Neural progenitor cell (in vitro differentiated cells): ENCODE results near the gene KCNK7. TPM values are rescaled to one million over a fixed set of nuclear protein-coding genes. Genes with fewer than 3 reads are reported as not detected.
A peak's percentile ranks its signal among the peaks of the same experiment; 100 is the strongest.

Source experiments
- DNase-seq: peaks from one replicate; pipeline ENCODE4 v3.0.0-alpha.2; 2016; ENCODE audit warnings: low spot score
- H2AFZ ChIP-seq: fragments of 200-600 bp; sonication (generic); replicated peaks from 2 replicates; pipeline ENCODE4 v1.6.1; 2016; ENCODE audit warnings: antibody characterized with exemption
- H3F3A ChIP-seq: fragments of 200-600 bp; sonication (generic); 2 replicates; pipeline ENCODE4 v1.6.1; 2016; ENCODE audit warnings: antibody characterized with exemption, low read depth
- H3K27ac ChIP-seq: fragments of 200-600 bp; sonication (generic); 2 replicates; pipeline ENCODE4 v1.5.1; 2016; ENCODE audit warnings: mild to moderate bottlenecking
- H3K27me3 ChIP-seq: fragments of 200-600 bp; sonication (generic); 2 replicates; pipeline ENCODE4 v1.6.1; 2016; ENCODE audit warnings: mild to moderate bottlenecking, moderate library complexity
- H3K36me3 ChIP-seq: fragments of 200-600 bp; sonication (generic); 2 replicates; pipeline ENCODE4 v1.5.1; 2016
- H3K4me1 ChIP-seq: fragments of 200-600 bp; sonication (generic); 2 replicates; pipeline ENCODE4 v1.6.1; 2016; ENCODE audit warnings: mixed run types
- H3K4me2 ChIP-seq: fragments of 200-600 bp; sonication (generic); 2 replicates; pipeline ENCODE4 v1.6.1; 2016
- H3K4me3 ChIP-seq: fragments of 200-600 bp; sonication (generic); 2 replicates; pipeline ENCODE4 v1.5.1; 2016
- H3K79me2 ChIP-seq: fragments of 200-600 bp; sonication (generic); 2 replicates; pipeline ENCODE4 v1.6.1; 2016; ENCODE audit warnings: low read depth
- H3K9ac ChIP-seq: fragments of 200-600 bp; sonication (generic); 2 replicates; pipeline ENCODE4 v1.6.1; 2016
- H3K9me3 ChIP-seq: fragments of 200-600 bp; sonication (generic); 2 replicates; pipeline ENCODE4 v1.5.1; 2016; ENCODE audit warnings: low read depth
- H4K20me1 ChIP-seq: fragments of 200-600 bp; sonication (generic); 2 replicates; pipeline ENCODE4 v1.6.1; 2016; ENCODE audit warnings: low read depth
- H3K27ac Mint-ChIP-seq: 3 replicates; pipeline ENCODE4 v1.8.0; 2021; ENCODE audit warnings: mixed read lengths
- H3K27me3 Mint-ChIP-seq: 2 replicates; pipeline ENCODE4 v1.8.0; 2022; ENCODE audit warnings: low read depth, mild to moderate bottlenecking, inconsistent platforms, moderate library complexity, mixed read lengths; ENCODE audit not compliant: insufficient read depth
- H3K36me3 Mint-ChIP-seq: 3 replicates; pipeline ENCODE4 v1.8.0; 2021; ENCODE audit warnings: mixed read lengths
- H3K4me1 Mint-ChIP-seq: 3 replicates; pipeline ENCODE4 v1.8.0; 2021; ENCODE audit warnings: mixed read lengths
- H3K4me3 Mint-ChIP-seq: 3 replicates; pipeline ENCODE4 v1.8.0; 2021; ENCODE audit warnings: mild to moderate bottlenecking, moderate library complexity, mixed read lengths
- H3K9me3 Mint-ChIP-seq: 3 replicates; pipeline ENCODE4 v1.8.0; 2020; ENCODE audit warnings: mixed read lengths
- EZH2 ChIP-seq: fragments of 200-600 bp; sonication (generic); IDR thresholded peaks from 2 replicates; pipeline ENCODE4 v1.6.1; 2017; ENCODE audit warnings: antibody characterized with exemption, mild to moderate bottlenecking, moderate library complexity
- EZH2phosphoT487 ChIP-seq: fragments of 200-600 bp; sonication (generic); IDR thresholded peaks from 2 replicates; pipeline ENCODE4 v1.6.1; 2017; ENCODE audit warnings: antibody characterized with exemption
- microRNA-seq: library from miRNA; unstranded; fragments of <30 nt; microRNA quantifications from one replicate; pipeline ENCODE4, GENCODE V29; 2016
- small RNA-seq: library from RNA; depleted of rRNA; stranded (forward); fragments of <200 nt; gene quantifications from one replicate; pipeline ENCODE3, GENCODE V24; 2015
- total RNA-seq: library from RNA; depleted of rRNA; stranded (reverse); fragments of >200 nt; gene quantifications from 2 replicates; pipeline ENCODE4 v1.2.3, GENCODE V29; 2015; ENCODE audit warnings: low replicate concordance
- TF ChIP-seq, protein P1 (sequence below): fragments of 200-600 bp; sonication (generic); IDR thresholded peaks from 2 replicates; pipeline ENCODE4 v1.5.1; 2017; ENCODE audit warnings: antibody characterized with exemption, mild to moderate bottlenecking

The KCNK7 gene
- total RNA-seq, 1 donor from 2014 or later, result not detected

DNA sequence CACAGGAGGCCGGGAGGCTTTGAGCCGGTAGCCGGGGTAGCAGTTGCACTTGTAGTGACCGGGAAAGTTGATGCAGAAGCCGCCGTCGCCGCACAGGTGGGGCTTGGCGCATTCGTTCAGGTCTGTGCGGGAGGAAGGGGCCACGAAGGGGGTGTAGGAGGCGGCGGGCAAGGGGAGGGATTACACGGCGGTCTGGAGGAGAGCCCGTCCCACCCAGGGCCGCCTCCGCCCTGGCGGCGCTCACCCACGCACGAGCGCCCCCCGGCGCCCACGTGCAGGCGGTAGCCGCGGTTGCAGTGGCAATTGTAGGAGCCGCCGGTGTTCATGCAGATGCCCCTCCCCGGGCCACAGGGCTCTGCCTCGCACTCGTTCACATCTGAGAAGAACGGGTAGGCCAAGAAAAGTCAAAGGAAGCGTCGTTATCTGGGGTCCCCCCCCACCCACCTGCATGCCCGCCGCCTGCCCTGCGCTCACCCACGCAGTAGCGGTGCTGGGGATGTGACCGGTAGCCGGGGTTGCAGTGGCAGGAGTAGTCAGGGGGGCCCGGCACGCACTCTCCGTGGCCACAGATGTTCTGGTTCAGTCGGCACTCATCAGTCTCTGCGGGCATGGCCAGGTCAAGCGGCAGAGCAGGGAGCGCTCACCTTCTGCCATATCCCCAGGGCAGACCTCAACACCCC, 48.0 kb downstream of the KCNK7 start:
- no peak overlapping the region for H3K27ac ChIP-seq
- Mint-ChIP-seq H3K27ac (no peak overlapping the region), H3K9me3 (no peaks in the 10 kb centered on the region), H3K4me3 (peak overlapping the region; percentile 61), H3K36me3 (peaks cover 9% of the 10 kb centered on the region), H3K27me3 (peaks cover 32% of the 10 kb centered on the region), H3K4me1 (peaks cover 35% of the 10 kb centered on the region)
- H2AFZ ChIP-seq, result no peak overlapping the region
- H3K4me3 ChIP-seq, result no peak overlapping the region
- peaks cover 29% of the 10 kb centered on the region for H3F3A ChIP-seq
- peaks cover 35% of the 10 kb centered on the region for H4K20me1 ChIP-seq
- no peaks in the 10 kb centered on the region for H3K36me3 ChIP-seq
- H3K9me3 ChIP-seq, result no peaks in the 10 kb centered on the region
- no peak for DNase-seq
- H3K4me1 ChIP-seq, result peaks cover 4% of the 10 kb centered on the region
- no peak overlapping the region for H3K4me2 ChIP-seq
- H3K9ac ChIP-seq, result no peak overlapping the region
- no peaks in the 10 kb centered on the region for H3K79me2 ChIP-seq
- TF ChIP-seq EZH2, result peak; percentile 67
- TF ChIP-seq, protein P1, sequence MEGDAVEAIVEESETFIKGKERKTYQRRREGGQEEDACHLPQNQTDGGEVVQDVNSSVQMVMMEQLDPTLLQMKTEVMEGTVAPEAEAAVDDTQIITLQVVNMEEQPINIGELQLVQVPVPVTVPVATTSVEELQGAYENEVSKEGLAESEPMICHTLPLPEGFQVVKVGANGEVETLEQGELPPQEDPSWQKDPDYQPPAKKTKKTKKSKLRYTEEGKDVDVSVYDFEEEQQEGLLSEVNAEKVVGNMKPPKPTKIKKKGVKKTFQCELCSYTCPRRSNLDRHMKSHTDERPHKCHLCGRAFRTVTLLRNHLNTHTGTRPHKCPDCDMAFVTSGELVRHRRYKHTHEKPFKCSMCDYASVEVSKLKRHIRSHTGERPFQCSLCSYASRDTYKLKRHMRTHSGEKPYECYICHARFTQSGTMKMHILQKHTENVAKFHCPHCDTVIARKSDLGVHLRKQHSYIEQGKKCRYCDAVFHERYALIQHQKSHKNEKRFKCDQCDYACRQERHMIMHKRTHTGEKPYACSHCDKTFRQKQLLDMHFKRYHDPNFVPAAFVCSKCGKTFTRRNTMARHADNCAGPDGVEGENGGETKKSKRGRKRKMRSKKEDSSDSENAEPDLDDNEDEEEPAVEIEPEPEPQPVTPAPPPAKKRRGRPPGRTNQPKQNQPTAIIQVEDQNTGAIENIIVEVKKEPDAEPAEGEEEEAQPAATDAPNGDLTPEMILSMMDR, result peak; percentile 45
- peak; percentile 36 for TF ChIP-seq EZH2phosphoT487
- peaks cover 98% of the 10 kb centered on the region for H3K27me3 ChIP-seq

DNA sequence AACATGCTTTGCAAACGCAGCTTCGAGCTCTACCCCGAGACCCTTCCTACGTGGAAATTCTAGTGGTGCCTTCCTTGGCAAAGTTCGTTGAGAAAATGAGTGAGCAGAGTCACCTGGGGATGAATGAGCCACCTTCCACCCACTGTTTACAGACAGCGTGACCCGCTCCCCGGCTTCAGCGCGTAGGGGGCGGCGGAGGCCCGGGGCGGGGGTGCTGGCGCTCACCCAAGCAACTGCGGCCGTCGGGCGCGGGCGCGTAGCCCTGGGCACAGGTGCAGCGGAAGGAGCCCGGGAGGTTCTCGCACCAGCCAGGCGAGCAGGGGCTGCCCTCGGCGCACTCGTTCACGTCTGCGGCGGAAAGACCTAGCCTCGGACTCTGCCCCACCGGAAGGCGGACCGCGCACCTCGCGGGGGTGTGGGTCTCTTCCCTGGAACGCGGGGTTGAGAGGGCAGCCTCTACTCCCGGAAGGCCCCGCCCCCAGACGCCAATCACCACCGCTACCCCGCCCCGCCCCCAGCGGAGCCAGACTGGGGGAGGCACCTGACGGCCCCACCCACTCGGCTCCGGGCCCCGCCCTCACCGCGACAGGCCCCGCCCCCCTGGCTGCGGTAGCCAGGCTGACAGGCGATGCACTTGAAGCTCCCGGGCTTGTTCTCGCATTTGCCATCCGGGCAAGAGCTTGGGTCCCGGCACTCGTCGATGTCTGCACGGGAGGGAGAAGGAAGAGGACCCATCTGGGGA, 49.2 kb downstream of the KCNK7 start:
- Histone ChIP-seq H4K20me1 (peaks cover 26% of the 10 kb centered on the region), H3K27me3 (peaks cover 97% of the 10 kb centered on the region), H3F3A (peaks cover 17% of the 10 kb centered on the region), H3K27ac (no peak overlapping the region), H3K36me3 (no peaks in the 10 kb centered on the region), H3K4me2 (peak overlapping the region; percentile 81), H3K9ac (no peak overlapping the region), H3K9me3 (no peaks in the 10 kb centered on the region), H2AFZ (peak overlapping the region; percentile 43), H3K4me1 (peaks cover 4% of the 10 kb centered on the region), H3K79me2 (no peaks in the 10 kb centered on the region), H3K4me3 (peak overlapping the region; percentile 44)
- TF ChIP-seq, protein P1, result no peak
- TF ChIP-seq EZH2phosphoT487 (peak; percentile 52), EZH2 (peak; percentile 61)
- Mint-ChIP-seq H3K27ac (no peak overlapping the region), H3K27me3 (peaks cover 29% of the 10 kb centered on the region), H3K4me3 (peak overlapping the region; percentile 74), H3K9me3 (no peaks in the 10 kb centered on the region), H3K36me3 (peaks cover 5% of the 10 kb centered on the region), H3K4me1 (peaks cover 28% of the 10 kb centered on the region)
- DNase-seq, result peak; percentile 94

DNA sequence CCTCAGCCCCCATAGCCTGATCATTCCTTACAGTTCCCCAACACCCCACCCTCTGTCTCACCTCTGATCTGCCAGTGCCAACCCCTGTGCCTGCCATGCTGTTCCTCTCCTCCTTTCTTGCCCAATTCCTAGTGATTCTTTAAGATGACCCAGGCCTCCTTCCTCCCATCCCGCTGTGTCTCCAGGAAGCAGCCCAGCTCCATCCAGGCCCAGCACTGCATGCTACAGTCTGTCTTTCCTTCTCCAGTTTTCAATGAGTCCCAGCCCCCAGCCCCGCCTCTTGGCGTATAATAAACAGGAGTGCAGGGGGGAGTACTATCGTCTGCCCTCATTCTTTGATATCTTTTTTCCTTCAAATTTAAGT, 49.8 kb downstream of the KCNK7 start:
- no peak for DNase-seq
- H2AFZ ChIP-seq, result no peak overlapping the region
- Mint-ChIP-seq H3K27ac (no peak overlapping the region), H3K9me3 (no peaks in the 10 kb centered on the region), H3K4me1 (peaks cover 25% of the 10 kb centered on the region), H3K4me3 (peak overlapping the region; percentile 73), H3K27me3 (peaks cover 29% of the 10 kb centered on the region), H3K36me3 (peaks cover 5% of the 10 kb centered on the region)
- peak overlapping the region; percentile 44 for H3K4me3 ChIP-seq
- no peaks in the 10 kb centered on the region for H3K79me2 ChIP-seq
- H4K20me1 ChIP-seq, result peaks cover 23% of the 10 kb centered on the region
- TF ChIP-seq EZH2phosphoT487 (no peak), EZH2 (no peak)
- TF ChIP-seq, protein P1, result no peak
- H3F3A ChIP-seq, result peaks cover 12% of the 10 kb centered on the region
- no peak overlapping the region for H3K27ac ChIP-seq
- H3K9me3 ChIP-seq, result no peaks in the 10 kb centered on the region
- H3K36me3 ChIP-seq, result no peaks in the 10 kb centered on the region
- H3K27me3 ChIP-seq, result peaks cover 97% of the 10 kb centered on the region
- no peak overlapping the region for H3K9ac ChIP-seq
- H3K4me2 ChIP-seq, result peak overlapping the region; percentile 81
- H3K4me1 ChIP-seq, result peaks cover 4% of the 10 kb centered on the region

Small RNA genes lying within 50 kb of the gene (microRNA-seq; reads per million reads assigned to microRNA genes)
- gene MIR4690, result not detected

Small RNA genes lying within 50 kb of the gene (small RNA-seq; reads per million reads assigned to genes)
- not detected for gene AP001362.1
- gene MIR4690, result not detected

Other genes with a start within 250 kb of the KCNK7 start
- gene TIGD3, start 241.0 kb downstream of the KCNK7 start, total RNA-seq, result 2.5 and 4.3 TPM in 2 replicates
- 0.47 and 1.2 TPM in 2 replicates for gene SLC25A45, start 213.2 kb downstream of the KCNK7 start, total RNA-seq
- 5.8 and 28.3 TPM in 2 replicates for gene FRMD8, start 209.2 kb downstream of the KCNK7 start, total RNA-seq
- gene NEAT1, start 173.0 kb downstream of the KCNK7 start, total RNA-seq, result 2.8 and 4.0 TPM in 2 replicates
- gene MALAT1, start 96.8 kb downstream of the KCNK7 start, total RNA-seq, result 5,397 and 9,030 TPM in 2 replicates
- gene SCYL1, start 70.7 kb downstream of the KCNK7 start, total RNA-seq, result 16.9 and 45.2 TPM in 2 replicates
- gene LTBP3, start 37.4 kb downstream of the KCNK7 start, total RNA-seq, result 1.2 and 6.1 TPM in 2 replicates
- 15.5 and 34.0 TPM in 2 replicates for gene ZNRD2, start 25.3 kb downstream of the KCNK7 start, total RNA-seq
- gene FAM89B, start 23.3 kb downstream of the KCNK7 start, total RNA-seq, result 11.7 and 27.8 TPM in 2 replicates
- gene EHBP1L1, start 19.7 kb downstream of the KCNK7 start, total RNA-seq, result 4.7 and 5.1 TPM in 2 replicates
- 9.9 and 42.0 TPM in 2 replicates for gene MAP3K11, start 18.4 kb upstream of the KCNK7 start, total RNA-seq
- 6.6 and 19.3 TPM in 2 replicates for gene PCNX3, start 20.0 kb upstream of the KCNK7 start, total RNA-seq
- 4.7 and 16.4 TPM in 2 replicates for gene SIPA1, start 42.3 kb upstream of the KCNK7 start, total RNA-seq
- 11.0 and 14.7 TPM in 2 replicates for gene RELA, start 67.1 kb upstream of the KCNK7 start, total RNA-seq
- 21.0 and 41.7 TPM in 2 replicates for gene KAT5, start 116.5 kb upstream of the KCNK7 start, total RNA-seq
- gene RNASEH2C, start 125.0 kb upstream of the KCNK7 start, total RNA-seq, result 23.4 and 53.3 TPM in 2 replicates
- 3.6 and 13.8 TPM in 2 replicates for gene AP5B1, start 185.2 kb upstream of the KCNK7 start, total RNA-seq
- gene OVOL1, start 191.3 kb upstream of the KCNK7 start, total RNA-seq, result 0.12 TPM in 1 of 2 replicates, not detected in the other
- gene SNX32, start 238.2 kb upstream of the KCNK7 start, total RNA-seq, result 1.4 and 3.0 TPM in 2 replicates